ENCODE results near the gene KIAA1755.
A peak's percentile ranks its signal among the peaks of the same experiment; 100 is the strongest.

The KIAA1755 gene

GRCh38 chr20:38238829-38239228 is 21.7 kb downstream of the KIAA1755 start:
- no peak for DNase-seq

- DNase-seq = no peak
These were observed 23.2 kb downstream of the KIAA1755 start for GRCh38 chr20:38237381-38237780.

- DNase-seq = no peak
These were observed 28.9 kb downstream of the KIAA1755 start for GRCh38 chr20:38231531-38232121.

GRCh38 chr20:38230957-38231526 is 29.5 kb downstream of the KIAA1755 start:
- DNase-seq = no peak

- DNase-seq = no peak
These were observed 30.3 kb downstream of the KIAA1755 start for GRCh38 chr20:38230253-38230551.

- no peak for DNase-seq
These were observed 30.9 kb downstream of the KIAA1755 start for GRCh38 chr20:38229376-38230252.

- no peak for DNase-seq
These were observed 32.1 kb downstream of the KIAA1755 start for GRCh38 chr20:38228436-38228835.

GRCh38 chr20:38227420-38228360 is 32.8 kb downstream of the KIAA1755 start:
- DNase-seq = no peak

GRCh38 chr20:38226553-38226952 is 34.0 kb downstream of the KIAA1755 start:
- DNase-seq = no peak

GRCh38 chr20:38225900-38226263 is 34.7 kb downstream of the KIAA1755 start:
- DNase-seq = no peak

GRCh38 chr20:38225240-38225899 is 35.2 kb downstream of the KIAA1755 start:
- DNase-seq = no peak

GRCh38 chr20:38224531-38224930 is 36.0 kb downstream of the KIAA1755 start:
- no peak for DNase-seq

- DNase-seq = no peak
These were observed 36.8 kb downstream of the KIAA1755 start for GRCh38 chr20:38223743-38224100.

GRCh38 chr20:38222923-38223742 is 37.4 kb downstream of the KIAA1755 start:
- DNase-seq = no peak

GRCh38 chr20:38222231-38222922 is 38.2 kb downstream of the KIAA1755 start:
- peak; percentile 16 for DNase-seq

GRCh38 chr20:38221119-38221589 is 39.4 kb downstream of the KIAA1755 start:
- peak; percentile 56 for DNase-seq

GRCh38 chr20:38220587-38221118 is 39.9 kb downstream of the KIAA1755 start:
- DNase-seq = no peak

GRCh38 chr20:38219006-38219950 is 41.3 kb downstream of the KIAA1755 start:
- no peak for DNase-seq

GRCh38 chr20:38218566-38218885 is 42.0 kb downstream of the KIAA1755 start:
- peak; percentile 18 for DNase-seq
